Transverse colon (tissue), 3 donors: Measurements from ENCODE around the gene GLB1L2.

ENCODE experiments used
- EP300 ChIP-seq: sonication (generic); formaldehyde crosslinking; IDR thresholded peaks from one replicate; pipeline ENCODE4 v1.6.1; 2017; ENCODE audit warnings: antibody characterized with exemption, low read depth
- POLR2A ChIP-seq: fragments of 450-650 bp; IDR thresholded peaks from one replicate; pipeline ENCODE4 v1.6.1; 2016; ENCODE audit warnings: antibody characterized with exemption, mild to moderate bottlenecking, moderate library complexity
- TF ChIP-seq, protein P1 (sequence below), 5 experiments: fragments of 200-600 bp in 3 of 5; fragments of 450-650 bp in 2 of 5; sonication (generic) in 3 of 5; IDR thresholded peaks; 1 replicate in 2 of 5; 2 replicates in 3 of 5; pipeline ENCODE4 v1.5.1; 2016 to 2017; ENCODE audit warnings: antibody characterized with exemption in 5 of 5, inconsistent platforms in 3 of 5, mild to moderate bottlenecking in 2 of 5, moderate library complexity in 1 of 5

DNA sequence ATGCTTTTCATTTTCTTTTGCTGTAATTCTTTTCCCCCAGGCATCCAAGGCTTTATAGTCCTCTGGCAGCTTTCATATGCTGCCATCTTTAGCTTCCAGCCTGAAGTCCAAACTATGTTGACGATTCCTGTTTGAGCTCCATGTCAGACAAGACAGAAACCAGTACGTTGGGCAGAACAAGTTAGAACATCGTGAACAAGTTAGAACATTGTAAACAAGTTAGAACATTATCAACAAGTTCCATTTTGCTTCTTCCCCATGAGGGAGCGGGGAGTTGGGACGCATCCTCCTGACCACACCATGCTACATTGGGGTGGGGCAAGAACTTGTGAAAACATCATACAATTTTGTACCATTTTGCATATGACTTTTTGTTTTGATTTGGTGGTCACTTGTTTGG, 23.9 kb downstream of the GLB1L2 start:
- TF ChIP-seq, protein P1, sequence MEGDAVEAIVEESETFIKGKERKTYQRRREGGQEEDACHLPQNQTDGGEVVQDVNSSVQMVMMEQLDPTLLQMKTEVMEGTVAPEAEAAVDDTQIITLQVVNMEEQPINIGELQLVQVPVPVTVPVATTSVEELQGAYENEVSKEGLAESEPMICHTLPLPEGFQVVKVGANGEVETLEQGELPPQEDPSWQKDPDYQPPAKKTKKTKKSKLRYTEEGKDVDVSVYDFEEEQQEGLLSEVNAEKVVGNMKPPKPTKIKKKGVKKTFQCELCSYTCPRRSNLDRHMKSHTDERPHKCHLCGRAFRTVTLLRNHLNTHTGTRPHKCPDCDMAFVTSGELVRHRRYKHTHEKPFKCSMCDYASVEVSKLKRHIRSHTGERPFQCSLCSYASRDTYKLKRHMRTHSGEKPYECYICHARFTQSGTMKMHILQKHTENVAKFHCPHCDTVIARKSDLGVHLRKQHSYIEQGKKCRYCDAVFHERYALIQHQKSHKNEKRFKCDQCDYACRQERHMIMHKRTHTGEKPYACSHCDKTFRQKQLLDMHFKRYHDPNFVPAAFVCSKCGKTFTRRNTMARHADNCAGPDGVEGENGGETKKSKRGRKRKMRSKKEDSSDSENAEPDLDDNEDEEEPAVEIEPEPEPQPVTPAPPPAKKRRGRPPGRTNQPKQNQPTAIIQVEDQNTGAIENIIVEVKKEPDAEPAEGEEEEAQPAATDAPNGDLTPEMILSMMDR (IDR thresholded peaks at IDR 0.05), result no peak
- TF ChIP-seq POLR2A, result no peak
- TF ChIP-seq EP300, result peak; percentile 77
